OCI-LY3 (cell line): ENCODE results near the gene ARHGAP22.

Experiments
- H2AFZ ChIP-seq: fragments of 200-600, 300-600 bp; shearing (Covaris generic); 2 replicates; pipeline ENCODE4 v1.6.0; 2014; ENCODE audit warnings: antibody characterized with exemption, low read depth, low read length
- H3K27ac ChIP-seq: fragments of 200-600, 300-600 bp; sonication (generic); 2 replicates; pipeline ENCODE4 v1.5.1; 2014; ENCODE audit warnings: mild to moderate bottlenecking, low read length, moderate library complexity, mixed read lengths
- H3K27me3 ChIP-seq: fragments of 200-600, 300-600 bp; sonication (generic); 2 replicates; pipeline ENCODE4 v1.6.1; 2014; ENCODE audit warnings: low read depth, low read length, mixed read lengths
- H3K36me3 ChIP-seq: fragments of 200-600, 300-600 bp; sonication (generic); replicated peaks from 2 replicates; pipeline ENCODE3; 2014; ENCODE audit warnings: low read depth, low read length, mixed read lengths
- H3K4me1 ChIP-seq: fragments of 300-600, 200-600 bp; sonication (generic); 2 replicates; pipeline ENCODE4 v1.6.1; 2014; ENCODE audit warnings: low read length, mixed read lengths
- H3K4me2 ChIP-seq: fragments of 200-600, 300-600 bp; sonication (generic); 2 replicates; pipeline ENCODE4 v1.6.1; 2014; ENCODE audit warnings: low read length, mixed read lengths
- H3K4me3 ChIP-seq: fragments of 300-600, 200-600 bp; sonication (generic); 2 replicates; pipeline ENCODE4 v1.5.1; 2014; ENCODE audit warnings: antibody characterized with exemption, mild to moderate bottlenecking, low read length, moderate library complexity
- H3K79me2 ChIP-seq: fragments of 300-600, 200-600 bp; shearing (Covaris generic); 2 replicates; pipeline ENCODE4 v1.6.1; 2014; ENCODE audit warnings: mild to moderate bottlenecking, low read length, mixed read lengths
- H3K9ac ChIP-seq: fragments of 300-600, 200-600 bp; shearing (Covaris generic); 2 replicates; pipeline ENCODE4 v1.6.0; 2014; ENCODE audit warnings: mild to moderate bottlenecking, low read length, moderate library complexity
- H3K9me3 ChIP-seq: fragments of 200-600, 300-600 bp; shearing (Covaris generic); 2 replicates; pipeline ENCODE4 v1.6.1; 2014; ENCODE audit warnings: low read length, mixed read lengths; ENCODE audit not compliant: insufficient read depth
- H4K20me1 ChIP-seq: fragments of 200-600, 300-600 bp; sonication (generic); 2 replicates; pipeline ENCODE4 v1.6.1; 2016; ENCODE audit warnings: low read length, mixed read lengths; ENCODE audit not compliant: insufficient read depth
- CTCF ChIP-seq: fragments of 200-600, 300-600 bp; sonication (generic); IDR thresholded peaks from 2 replicates; pipeline ENCODE4 v1.5.1; 2014; ENCODE audit warnings: antibody characterized with exemption, low read length, low read depth
- EZH2phosphoT487 ChIP-seq: fragments of 200-600 bp; shearing (Covaris generic); IDR thresholded peaks from 2 replicates; pipeline ENCODE4 v1.6.1; 2018; ENCODE audit warnings: antibody characterized with exemption, mixed run types, low read depth

Gene ARHGAP22

GRCh38 chr10:48437546-48437945, 167.3 kb downstream of the ARHGAP22 start:
- Histone ChIP-seq H4K20me1 (no peaks in the 10 kb centered on the region), H3K4me1 (no peaks in the 10 kb centered on the region), H3K27ac (no peak overlapping the region), H3K36me3 (no peaks in the 10 kb centered on the region), H3K4me3 (no peak overlapping the region), H3K9me3 (no peaks in the 10 kb centered on the region), H3K79me2 (no peaks in the 10 kb centered on the region), H3K27me3 (no peaks in the 10 kb centered on the region), H3K9ac (no peak overlapping the region), H3K4me2 (no peak overlapping the region), H2AFZ (no peak overlapping the region)
- TF ChIP-seq CTCF = no peak
- no peak for TF ChIP-seq EZH2phosphoT487

DNA sequence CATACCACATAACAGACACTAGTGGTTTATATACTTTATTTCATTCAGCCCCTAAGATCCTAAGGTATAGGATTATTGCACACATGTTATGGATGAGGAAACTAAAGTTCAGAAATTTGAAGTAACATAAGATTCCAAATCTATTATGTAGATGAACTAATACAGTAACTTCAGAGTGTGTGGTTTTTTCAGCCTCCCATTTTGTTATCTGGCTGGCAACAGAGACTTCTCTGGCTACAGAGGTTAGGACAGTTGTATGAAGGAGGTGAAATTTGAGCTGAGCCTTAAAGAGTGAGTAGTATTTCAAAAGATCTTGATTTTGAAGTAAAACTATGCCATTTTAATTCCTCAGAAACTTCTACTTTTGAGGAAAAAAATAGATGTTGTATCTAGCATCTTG, 173.0 kb downstream of the ARHGAP22 start:
- Histone ChIP-seq H3K4me1 (no peaks in the 10 kb centered on the region), H3K79me2 (no peaks in the 10 kb centered on the region)

GRCh38 chr10:48430402-48430993, 174.4 kb downstream of the ARHGAP22 start:
- H4K20me1 ChIP-seq = no peaks in the 10 kb centered on the region
- no peak overlapping the region for H3K27ac ChIP-seq
- H3K79me2 ChIP-seq = no peaks in the 10 kb centered on the region
- H2AFZ ChIP-seq = no peak overlapping the region
- H3K9me3 ChIP-seq = no peaks in the 10 kb centered on the region
- H3K4me3 ChIP-seq = no peak overlapping the region
- H3K36me3 ChIP-seq = no peaks in the 10 kb centered on the region
- no peak overlapping the region for H3K4me2 ChIP-seq
- H3K9ac ChIP-seq = no peak overlapping the region
- H3K4me1 ChIP-seq = no peaks in the 10 kb centered on the region
- no peaks in the 10 kb centered on the region for H3K27me3 ChIP-seq
- no peak for TF ChIP-seq CTCF
- TF ChIP-seq EZH2phosphoT487 = no peak

More for the DNA sequence above, 173.0 kb downstream of the ARHGAP22 start:
- no peak overlapping the region for H3K4me2 ChIP-seq
- no peaks in the 10 kb centered on the region for H3K36me3 ChIP-seq
- no peaks in the 10 kb centered on the region for H4K20me1 ChIP-seq
- no peak overlapping the region for H3K27ac ChIP-seq
- H3K9me3 ChIP-seq = no peaks in the 10 kb centered on the region
- no peak overlapping the region for H2AFZ ChIP-seq
- H3K4me3 ChIP-seq = no peak overlapping the region
- no peaks in the 10 kb centered on the region for H3K27me3 ChIP-seq
- TF ChIP-seq CTCF (no peak), EZH2phosphoT487 (no peak)
- H3K9ac ChIP-seq = no peak overlapping the region

- Histone ChIP-seq H3K36me3 (no peaks in the 10 kb centered on the region), H3K27me3 (no peaks in the 10 kb centered on the region), H3K4me2 (no peak overlapping the region), H3K4me1 (no peaks in the 10 kb centered on the region), H3K9ac (no peak overlapping the region), H4K20me1 (no peaks in the 10 kb centered on the region), H2AFZ (no peak overlapping the region), H3K79me2 (no peaks in the 10 kb centered on the region), H3K9me3 (no peaks in the 10 kb centered on the region), H3K27ac (no peak overlapping the region), H3K4me3 (no peak overlapping the region)
- no peak for TF ChIP-seq CTCF
- no peak for TF ChIP-seq EZH2phosphoT487
Measured at GRCh38 chr10:48429309-48429708, 175.6 kb downstream of the ARHGAP22 start.
